HT-29 (cell line): Measurements from ENCODE around the gene EDRF1. TPM values are rescaled to one million over a fixed set of nuclear protein-coding genes. Genes with fewer than 3 reads are reported as not detected.
"Not testable (repeated sequence)": the region's sequence is repeated elsewhere in the genome, so short reads cannot be mapped to it uniquely, and the experiment has no call there.

Experiments
- DNase-seq: peaks from one replicate; pipeline ENCODE4 v3.0.0-alpha.2; 2015; ENCODE audit warnings: low spot score
- total RNA-seq: library from RNA; depleted of rRNA; stranded (reverse); fragments of >200 nt; shearing (Covaris generic); gene quantifications from 2 replicates; pipeline ENCODE4 v1.2.3, GENCODE V29; 2014

The EDRF1 gene
- total RNA-seq, 1 experiment from 2014 or later: 17.4 TPM

- DNase-seq: peak; percentile 49
These were observed 11.7 kb upstream of the EDRF1 start for GRCh38 chr10:125707541-125708468.

GRCh38 chr10:125708971-125709503, 10.5 kb upstream of the EDRF1 start:
- DNase-seq: no peak

- DNase-seq: no peak
These were observed 9.7 kb upstream of the EDRF1 start for GRCh38 chr10:125709553-125710474.

- no peak for DNase-seq
These were observed 8.3 kb upstream of the EDRF1 start for GRCh38 chr10:125711110-125711750.

- not testable (repeated sequence) for DNase-seq
These were observed 4.8 kb upstream of the EDRF1 start for GRCh38 chr10:125714728-125715127.

- DNase-seq: no peak
These were observed 483 bp downstream of the EDRF1 start for GRCh38 chr10:125720002-125720382.

- no peak for DNase-seq
These were observed 1.5 kb downstream of the EDRF1 start for GRCh38 chr10:125721035-125721434.

- no peak for DNase-seq
These were observed 3.3 kb downstream of the EDRF1 start for GRCh38 chr10:125722811-125723210.

GRCh38 chr10:125726914-125727313, 7.4 kb downstream of the EDRF1 start:
- no peak for DNase-seq

GRCh38 chr10:125727436-125727835, 7.9 kb downstream of the EDRF1 start:
- no peak for DNase-seq

GRCh38 chr10:125734148-125734547, 14.6 kb downstream of the EDRF1 start:
- DNase-seq: no peak

GRCh38 chr10:125734823-125735222, 15.3 kb downstream of the EDRF1 start:
- DNase-seq: no peak

- no peak for DNase-seq
These were observed 18.7 kb downstream of the EDRF1 start for GRCh38 chr10:125738206-125738605.

GRCh38 chr10:125739994-125740679, 20.6 kb downstream of the EDRF1 start:
- no peak for DNase-seq

GRCh38 chr10:125742465-125742864, 23.0 kb downstream of the EDRF1 start:
- peak; percentile 10 for DNase-seq

- DNase-seq: no peak
These were observed 25.4 kb downstream of the EDRF1 start for GRCh38 chr10:125744909-125745308.

GRCh38 chr10:125747417-125747816, 27.9 kb downstream of the EDRF1 start:
- no peak for DNase-seq

- no peak for DNase-seq
These were observed 36.7 kb downstream of the EDRF1 start for GRCh38 chr10:125756196-125756595.

GRCh38 chr10:125756853-125757487, 37.5 kb downstream of the EDRF1 start:
- DNase-seq: no peak

GRCh38 chr10:125757742-125758141, 38.2 kb downstream of the EDRF1 start:
- no peak for DNase-seq
